Upper lobe of left lung (tissue), 6 donors: ENCODE measurements around the gene TAF1L. TPM values are rescaled to one million over a fixed set of nuclear protein-coding genes. Genes with fewer than 3 reads are reported as not detected.

Experiments
- ATAC-seq, 2 donors: fragments of 200-7000 bp; cut with Tn5 transposase; one replicate each; pipeline ENCODE4 v1.9.1; 2022; ENCODE audit warnings: mild to moderate bottlenecking in 2 of 2, moderate library complexity in 2 of 2; ENCODE audit not compliant: low FRiP score in 2 of 2
- DNase-seq, 2 donors: peaks; one replicate each; pipeline ENCODE4 v3.0.0-alpha.2; 2019 to 2020
- H3K27ac ChIP-seq, 4 donors: fragments of 200-600 bp; sonication (generic); one replicate each; pipeline ENCODE4 v1.5.1; 2016 to 2019
- H3K27me3 ChIP-seq, 4 donors: fragments of 200-600 bp; sonication (generic); one replicate each; pipeline ENCODE4 v1.5.1; 2017 to 2019
- H3K36me3 ChIP-seq, 4 donors: fragments of 200-600 bp; sonication (generic); one replicate each; pipeline ENCODE4 v1.5.1; 2016 to 2019
- H3K4me1 ChIP-seq, 4 donors: fragments of 200-600 bp; sonication (generic); one replicate each; pipeline ENCODE4 v1.5.1; 2018 to 2019
- H3K4me3 ChIP-seq, 4 donors: fragments of 200-600 bp; sonication (generic); one replicate each; pipeline ENCODE4 v1.5.1; 2017 to 2019; ENCODE audit warnings: mild to moderate bottlenecking in 2 of 4, moderate library complexity in 1 of 4
- H3K9me3 ChIP-seq, 4 donors: fragments of 200-600 bp; sonication (generic); one replicate each; pipeline ENCODE4 v1.5.1; 2018 to 2019
- EP300 ChIP-seq, 4 donors: sonication (generic); formaldehyde crosslinking; IDR thresholded peaks; one replicate each; pipeline ENCODE4 v1.5.1; 2017; ENCODE audit warnings: antibody characterized with exemption in 4 of 4, control low read depth in 2 of 4
- POLR2A ChIP-seq, 4 donors: fragments of 450-650 bp; IDR thresholded peaks; one replicate each; pipeline ENCODE4 v1.5.1; 2016 to 2017; ENCODE audit warnings: antibody characterized with exemption in 4 of 4, mild to moderate bottlenecking in 2 of 4
- POLR2AphosphoS5 ChIP-seq, 2 donors: sonication (generic); formaldehyde crosslinking; IDR thresholded peaks; one replicate each; pipeline ENCODE4 v1.5.1; 2017; ENCODE audit warnings: antibody characterized with exemption in 2 of 2
- WGBS, 2 donors: methylation state at CpG; one replicate each; pipeline ENCODE4 v1.1.5; 2017 to 2018; 5-methylcytosine and 5-hydroxymethylcytosine counted together
- total RNA-seq, 6 donors: library from RNA; depleted of rRNA in 4 of 6; stranded (reverse); fragments of >200 nt in 4 of 6; gene quantifications; one replicate each; pipeline versions ENCODE4 v1.1.0 to v1.2.1, GENCODE V29; 2016 to 2021
- TF ChIP-seq, protein P1 (sequence below), 6 experiments: fragments of 450-650 bp in 4 of 6; fragments of 200-600 bp in 2 of 6; sonication (generic) in 2 of 6; IDR thresholded peaks; one replicate each; pipeline ENCODE4 v1.5.1; 2016 to 2019; ENCODE audit warnings: antibody characterized with exemption in 6 of 6
- donor health status: DM: no; HTN: no; CAD: no; lungs with moderate emphysema.
- donor health status: DM: no; HTN: yes; CAD: no; lungs with severe emphysema.

TAF1L gene
- total RNA-seq, 6 donors from 2014 or later: not detected

DNA sequence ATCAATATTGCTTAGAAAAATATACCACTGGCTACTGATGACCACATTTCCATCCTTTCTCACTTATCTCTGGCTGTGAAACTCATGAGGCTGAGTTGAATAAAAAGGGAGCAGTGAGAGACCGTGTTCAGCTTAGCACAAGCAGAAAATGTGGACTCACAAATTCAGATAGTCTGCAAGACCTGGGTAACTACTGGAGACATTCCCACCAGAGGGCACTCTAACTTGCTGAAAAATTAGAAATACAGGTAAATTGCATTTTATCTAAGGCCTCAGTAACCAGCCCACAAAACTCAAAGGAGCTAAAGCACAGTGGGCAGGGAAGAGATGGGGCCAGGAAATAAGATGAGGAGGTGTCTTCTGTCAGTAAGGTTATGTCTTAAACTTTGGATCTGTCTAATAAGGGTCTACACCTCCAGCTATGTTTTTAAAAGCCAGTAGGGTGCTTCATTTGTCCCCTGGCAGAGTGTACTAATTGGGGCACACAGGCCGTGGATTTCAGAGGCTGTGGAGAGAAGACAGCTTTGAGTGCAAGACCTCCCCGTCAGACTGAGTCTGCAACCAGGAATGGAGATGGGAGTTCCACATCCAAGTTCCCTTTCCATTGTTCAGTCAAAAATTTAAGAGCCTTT, 53.8 kb downstream of the TAF1L start:
- WGBS, 2 donors: 48 to 54% methylated on average over 3 of the region's 3 CpGs
- ATAC-seq (peak in 1 of 2 donors; percentile 35), DNase-seq (no peak)

DNA sequence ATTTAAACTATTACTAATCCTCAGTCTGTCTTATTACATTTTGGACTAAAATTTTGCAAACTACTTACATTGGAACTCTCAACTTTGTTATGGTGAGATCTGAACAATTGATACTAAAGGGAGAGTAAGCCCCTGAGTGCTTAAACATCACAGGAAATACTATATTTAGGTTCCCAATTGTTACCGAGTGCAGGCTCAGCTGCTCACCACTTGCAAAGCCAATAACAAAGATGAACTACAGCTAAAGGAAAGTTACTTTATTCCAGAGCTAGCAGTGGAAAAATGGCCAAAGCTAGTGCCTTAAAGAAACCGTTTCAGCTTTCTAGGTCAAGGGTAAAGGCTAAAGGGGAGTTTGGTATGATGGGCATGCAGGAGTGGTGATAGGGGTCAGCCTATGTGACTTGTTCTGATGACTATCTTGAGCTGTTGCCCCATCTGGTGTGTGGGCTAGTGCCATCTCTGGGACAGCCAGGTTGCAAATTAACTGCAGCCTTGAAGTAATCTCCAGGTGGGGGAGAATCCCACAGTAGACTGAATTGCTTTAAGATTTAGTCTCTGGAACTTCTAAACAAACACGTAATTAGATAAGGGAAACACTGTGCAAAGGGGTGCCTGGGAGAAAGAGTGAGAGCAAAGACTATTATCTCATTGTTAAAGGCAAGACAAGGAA, 54.7 kb downstream of the TAF1L start:
- H3K4me1 ChIP-seq: no peaks in the 10 kb centered on the region
- ATAC-seq: no peak
- no peaks in the 10 kb centered on the region for H3K9me3 ChIP-seq
- 16 to 19% methylated on average over 3 of the region's 3 CpGs for WGBS, 2 donors
- no peaks in the 10 kb centered on the region for H3K27me3 ChIP-seq
- no peaks in the 10 kb centered on the region for H3K36me3 ChIP-seq
- no peak overlapping the region for H3K4me3 ChIP-seq
- DNase-seq: no peak
- H3K27ac ChIP-seq: no peak overlapping the region
- TF ChIP-seq EP300 (IDR thresholded peaks at IDR 0.05): no peak
- TF ChIP-seq POLR2AphosphoS5 (IDR thresholded peaks at IDR 0.05): no peak
- TF ChIP-seq POLR2A (IDR thresholded peaks at IDR 0.05): no peak
- TF ChIP-seq, protein P1, sequence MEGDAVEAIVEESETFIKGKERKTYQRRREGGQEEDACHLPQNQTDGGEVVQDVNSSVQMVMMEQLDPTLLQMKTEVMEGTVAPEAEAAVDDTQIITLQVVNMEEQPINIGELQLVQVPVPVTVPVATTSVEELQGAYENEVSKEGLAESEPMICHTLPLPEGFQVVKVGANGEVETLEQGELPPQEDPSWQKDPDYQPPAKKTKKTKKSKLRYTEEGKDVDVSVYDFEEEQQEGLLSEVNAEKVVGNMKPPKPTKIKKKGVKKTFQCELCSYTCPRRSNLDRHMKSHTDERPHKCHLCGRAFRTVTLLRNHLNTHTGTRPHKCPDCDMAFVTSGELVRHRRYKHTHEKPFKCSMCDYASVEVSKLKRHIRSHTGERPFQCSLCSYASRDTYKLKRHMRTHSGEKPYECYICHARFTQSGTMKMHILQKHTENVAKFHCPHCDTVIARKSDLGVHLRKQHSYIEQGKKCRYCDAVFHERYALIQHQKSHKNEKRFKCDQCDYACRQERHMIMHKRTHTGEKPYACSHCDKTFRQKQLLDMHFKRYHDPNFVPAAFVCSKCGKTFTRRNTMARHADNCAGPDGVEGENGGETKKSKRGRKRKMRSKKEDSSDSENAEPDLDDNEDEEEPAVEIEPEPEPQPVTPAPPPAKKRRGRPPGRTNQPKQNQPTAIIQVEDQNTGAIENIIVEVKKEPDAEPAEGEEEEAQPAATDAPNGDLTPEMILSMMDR (IDR thresholded peaks at IDR 0.05): no peak

More for the DNA sequence above, 53.8 kb downstream of the TAF1L start:
- no peak for TF ChIP-seq POLR2AphosphoS5 (IDR thresholded peaks at IDR 0.05)
- TF ChIP-seq, protein P1 (IDR thresholded peaks at IDR 0.05): peak in 3 of 6 experiments; percentile 22 to 26 (median 24)
- no peak for TF ChIP-seq EP300 (IDR thresholded peaks at IDR 0.05)
- no peak for TF ChIP-seq POLR2A (IDR thresholded peaks at IDR 0.05)
- no peak overlapping the region for H3K27ac ChIP-seq
- H3K9me3 ChIP-seq: no peaks in the 10 kb centered on the region
- no peaks in the 10 kb centered on the region for H3K36me3 ChIP-seq
- no peaks in the 10 kb centered on the region for H3K27me3 ChIP-seq
- H3K4me3 ChIP-seq: no peak overlapping the region
- H3K4me1 ChIP-seq: no peaks in the 10 kb centered on the region

DNA sequence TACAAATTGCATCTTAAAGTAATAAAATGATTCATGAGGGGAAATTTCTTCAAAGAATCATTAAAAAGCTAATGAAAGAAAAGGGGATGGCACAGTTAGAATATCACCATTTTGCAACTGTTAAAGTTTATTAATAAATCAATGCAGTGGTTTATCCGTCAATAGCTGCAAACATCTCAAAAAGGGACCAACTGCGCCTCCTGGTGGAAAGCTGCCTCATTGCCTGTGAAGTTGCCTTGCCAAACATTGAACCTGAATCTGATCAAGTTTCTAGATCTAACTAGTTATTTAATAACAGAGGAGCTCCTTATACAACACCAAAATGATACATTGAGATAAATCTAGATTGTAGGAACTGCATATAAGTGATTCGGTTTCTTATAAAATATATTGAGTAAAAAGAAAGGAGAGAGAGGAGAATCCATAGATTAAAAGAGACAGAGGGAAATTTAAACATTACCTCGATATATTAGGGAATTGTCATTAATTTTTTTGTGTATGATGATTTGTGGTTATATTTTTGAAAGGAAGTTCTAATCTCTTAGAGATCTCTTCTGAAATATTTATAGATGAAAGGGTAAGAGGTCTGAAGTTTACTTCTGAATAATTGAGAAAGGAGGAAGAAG, 55.6 kb downstream of the TAF1L start:
- H3K36me3 ChIP-seq: no peaks in the 10 kb centered on the region
- TF ChIP-seq, protein P1 (IDR thresholded peaks at IDR 0.05): peak; percentile 74 to 82 (median 81)
- TF ChIP-seq EP300 (IDR thresholded peaks at IDR 0.05): no peak
- 16 to 21% methylated on average over 4 of the region's 4 CpGs for WGBS, 2 donors
- DNase-seq: peak in 1 of 2 donors; percentile 70
- no peak overlapping the region for H3K4me3 ChIP-seq
- ATAC-seq: peak in 1 of 2 donors; percentile 81
- no peaks in the 10 kb centered on the region for H3K27me3 ChIP-seq
- no peaks in the 10 kb centered on the region for H3K4me1 ChIP-seq
- H3K9me3 ChIP-seq: no peaks in the 10 kb centered on the region
- no peak overlapping the region for H3K27ac ChIP-seq

Other genes with a start within 250 kb of the TAF1L start
- gene RIGI, start 109.5 kb downstream of the TAF1L start, total RNA-seq: 10 to 100 TPM in 5 of 6 donors, 1 to 10 TPM in 1; 7.8 to 24.1 (median 15.3) TPM
- 10 to 100 TPM in 1 of 6 donors, 1 to 10 TPM in 5; 2.1 to 14.4 (median 5.5) TPM for gene SMIM27, start 83.3 kb downstream of the TAF1L start, total RNA-seq
- 10 to 100 TPM; 11.2 to 25.7 (median 14.2) TPM for gene TOPORS, start 83.1 kb downstream of the TAF1L start, total RNA-seq
- 10 to 100 TPM in 5 of 6 donors, 1 to 10 TPM in 1; 3.1 to 46.9 (median 25.9) TPM for gene NDUFB6, start 62.5 kb downstream of the TAF1L start, total RNA-seq
- not detected for gene TMEM215, start 147.9 kb upstream of the TAF1L start, total RNA-seq